CD14-positive monocyte (primary cell): Measurements from ENCODE around the gene B3GALNT1. TPM values are rescaled to one million over a fixed set of nuclear protein-coding genes. Genes with fewer than 3 reads are reported as not detected.
A peak's percentile ranks its signal among the peaks of the same experiment; 100 is the strongest.

Experiments used
- DNase-seq, 3 donors: peaks; one replicate each; pipeline ENCODE4 v3.0.0-alpha.2; 2011 to 2022
- H2AFZ ChIP-seq: 2 replicates; pipeline ENCODE4 v1.6.0; 2012; ENCODE audit warnings: mild to moderate bottlenecking, low read depth, low read length, inconsistent platforms; ENCODE audit not compliant: insufficient read depth, poor library complexity, severe bottlenecking
- H3K27ac ChIP-seq, 2 donors: 1 replicate in 1 of 2; 2 replicates in 1 of 2; pipeline ENCODE4 v1.5.1; 2012 to 2013; ENCODE audit warnings: low read length in 2 of 2, control low read depth in 1 of 2, inconsistent platforms in 1 of 2, low read depth in 1 of 2, mild to moderate bottlenecking in 1 of 2
- H3K27me3 ChIP-seq, 2 donors: one replicate each; pipeline versions ENCODE4 v1.6.0 to v1.6.1; 2011 to 2013; ENCODE audit warnings: low read length in 2 of 2; ENCODE audit not compliant: control insufficient read depth in 2 of 2, insufficient read depth in 2 of 2
- H3K36me3 ChIP-seq, 2 donors: replicated peaks in 1 of 2; 1 replicate in 1 of 2; 2 replicates in 1 of 2; pipeline versions ENCODE4 v1.5.1 to v1.6.1; 2012 to 2013; ENCODE audit warnings: low read length in 2 of 2, control low read depth in 1 of 2, inconsistent platforms in 1 of 2, mild to moderate bottlenecking in 1 of 2; ENCODE audit not compliant: insufficient read depth in 2 of 2, control insufficient read depth in 1 of 2
- H3K4me1 ChIP-seq, 2 donors: 1 replicate in 1 of 2; 2 replicates in 1 of 2; pipeline versions ENCODE4 v1.5.1 to v1.6.1; 2012 to 2013; ENCODE audit warnings: low read length in 2 of 2, control low read depth in 1 of 2, inconsistent platforms in 1 of 2, mild to moderate bottlenecking in 1 of 2, moderate library complexity in 1 of 2; ENCODE audit not compliant: insufficient read depth in 2 of 2, control insufficient read depth in 1 of 2
- H3K4me2 ChIP-seq: replicated peaks from 2 replicates; pipeline ENCODE3; 2012; ENCODE audit warnings: low read length, moderate library complexity, mild to moderate bottlenecking; ENCODE audit not compliant: poor library complexity, severe bottlenecking; ENCODE audit errors: extremely low read depth
- H3K4me3 ChIP-seq, 3 experiments: fragments of 200-600 bp in 1 of 3; sonication (generic) in 1 of 3; replicated peaks in 1 of 3; 1 replicate in 2 of 3; 2 replicates in 1 of 3; pipeline ENCODE4 v1.5.1; 2011 to 2013; ENCODE audit warnings: low read length in 3 of 3, mild to moderate bottlenecking in 3 of 3, control low read depth in 2 of 3, low read depth in 2 of 3, inconsistent platforms in 1 of 3, moderate library complexity in 1 of 3
- H3K79me2 ChIP-seq: 2 replicates; pipeline ENCODE4 v1.6.0; 2012; ENCODE audit warnings: mild to moderate bottlenecking, control low read depth, inconsistent platforms, low read length, moderate library complexity; ENCODE audit not compliant: insufficient read depth
- H3K9ac ChIP-seq: 2 replicates; pipeline ENCODE4 v1.6.0; 2017; ENCODE audit warnings: low read length, mild to moderate bottlenecking; ENCODE audit not compliant: insufficient read depth, poor library complexity, severe bottlenecking
- H3K9me3 ChIP-seq, 2 donors: replicated peaks in 1 of 2; 1 replicate in 1 of 2; 2 replicates in 1 of 2; pipeline versions ENCODE4 v1.5.1 to v1.6.1; 2012 to 2013; ENCODE audit warnings: low read length in 2 of 2, control low read depth in 1 of 2; ENCODE audit not compliant: control insufficient read depth in 1 of 2, insufficient read depth in 1 of 2
- H4K20me1 ChIP-seq: 2 replicates; pipeline ENCODE4 v1.6.0; 2012; ENCODE audit warnings: mild to moderate bottlenecking, low read length, control low read depth, moderate library complexity; ENCODE audit not compliant: insufficient read depth
- H3K27ac Mint-ChIP-seq, 7 donors: one replicate each; pipeline ENCODE4 v1.8.0; 2020; ENCODE audit warnings: mild to moderate bottlenecking in 7 of 7, mixed read lengths in 7 of 7, moderate library complexity in 6 of 7, inconsistent platforms in 2 of 7
- H3K27me3 Mint-ChIP-seq, 3 donors: one replicate each; pipeline ENCODE4 v1.8.0; 2021 to 2022; ENCODE audit warnings: low read depth in 3 of 3, mild to moderate bottlenecking in 3 of 3, mixed read lengths in 3 of 3, moderate library complexity in 3 of 3, inconsistent platforms in 1 of 3
- H3K36me3 Mint-ChIP-seq, 2 donors: one replicate each; pipeline ENCODE4 v1.8.0; 2020; ENCODE audit warnings: mixed read lengths in 2 of 2, inconsistent platforms in 1 of 2, mild to moderate bottlenecking in 1 of 2
- H3K4me1 Mint-ChIP-seq: one replicate; pipeline ENCODE4 v1.8.0; 2020; ENCODE audit warnings: mild to moderate bottlenecking, mixed read lengths
- H3K4me3 Mint-ChIP-seq, 2 donors: one replicate each; pipeline ENCODE4 v1.8.0; 2020; ENCODE audit warnings: mild to moderate bottlenecking in 2 of 2, mixed read lengths in 2 of 2, moderate library complexity in 1 of 2
- H3K9me3 Mint-ChIP-seq, 7 donors: one replicate each; pipeline ENCODE4 v1.8.0; 2020 to 2022; ENCODE audit warnings: mixed read lengths in 7 of 7, mild to moderate bottlenecking in 6 of 7, moderate library complexity in 6 of 7, inconsistent platforms in 2 of 7
- CTCF ChIP-seq: fragments of 200-600 bp; IDR thresholded peaks from one replicate; pipeline ENCODE4 v1.8.0; 2022; ENCODE audit warnings: antibody characterized with exemption, mild to moderate bottlenecking
- WGBS: methylation state at CpG from one replicate; pipeline ENCODE4 v1.1.5; 2013; ENCODE audit warnings: missing lambda C conversion rate; ENCODE audit not compliant: insufficient coverage; 5-methylcytosine and 5-hydroxymethylcytosine counted together
- intact Hi-C, 2 donors: fragments of 100-400 bp; cut with micrococcal nuclease; formaldehyde crosslinking; loops; one replicate each; pipeline versions ENCODE4 v1.15.0 to v1.15.1; 2023
- polyA plus RNA-seq, 3 donors: library from polyadenylated mRNA; depleted of rRNA in 1 of 3; unstranded in 2 of 3; stranded (reverse) in 1 of 3; fragments of 300-500 nt in 2 of 3; fragments of >200 nt in 1 of 3; fragmentation: Illumina TruSeq in 2 of 3; gene quantifications; 1 replicate in 2 of 3; 2 replicates in 1 of 3; pipeline ENCODE4 v1.2.3, GENCODE V29; 2012 to 2021

The B3GALNT1 gene
- polyA plus RNA-seq, 3 donors, result 0.09 to 0.41 (median 0.16) TPM

- intact Hi-C loops, result loop anchor here in 1 of 2 donors (10.0 kb wide), 1 partner anchor 127 kb away; no protein-coding TSS in a partner anchor
- Histone ChIP-seq H3K36me3 (peaks cover 2 to 4% of the 10 kb centered on the region in 2 donors), H3K4me1 (peaks cover 14 to 24% of the 10 kb centered on the region in 2 donors), H3K4me2 (peak overlapping the region; percentile 66), H3K4me3 (peak overlapping the region in 2 of 3 experiments; percentile 36 to 56), H3K27ac (peak overlapping the region in 1 of 2 donors; percentile 55), H3K79me2 (no peaks in the 10 kb centered on the region), H4K20me1 (no peaks in the 10 kb centered on the region), H3K9me3 (no peaks in the 10 kb centered on the region), H3K9ac (no peak overlapping the region), H3K27me3 (no peaks in the 10 kb centered on the region), H2AFZ (no peak overlapping the region)
- Mint-ChIP-seq H3K27me3 (peaks cover 0 to 1% (median 0%) of the 10 kb centered on the region in 3 donors), H3K36me3 (peaks cover 3 to 8% of the 10 kb centered on the region in 2 donors), H3K4me1 (peaks cover 21% of the 10 kb centered on the region), H3K4me3 (peak overlapping the region; percentile 67 to 79), H3K9me3 (no peaks in the 10 kb centered on the region), H3K27ac (peak overlapping the region in 5 of 7 donors; percentile 75 to 89 (median 83))
- WGBS, result no CpG with 5 or more reads among the region's 2 CpGs
- DNase-seq, result peak in 2 of 3 donors; percentile 13 to 18
- TF ChIP-seq CTCF, result no peak
These were observed 23.1 kb downstream of the B3GALNT1 start for GRCh38 chr3:161082063-161082462.

- intact Hi-C loops, result loop anchor here in 1 of 2 donors (10.0 kb wide), 1 partner anchor 127 kb away; no protein-coding TSS in a partner anchor
- Mint-ChIP-seq H3K36me3 (peaks cover 3 to 8% of the 10 kb centered on the region in 2 donors), H3K9me3 (no peaks in the 10 kb centered on the region), H3K27ac (peak overlapping the region in 6 of 7 donors; percentile 75 to 89 (median 82)), H3K4me1 (peaks cover 21% of the 10 kb centered on the region), H3K27me3 (peaks cover 0 to 1% (median 0%) of the 10 kb centered on the region in 3 donors), H3K4me3 (peak overlapping the region; percentile 67 to 79)
- H3K4me1 ChIP-seq, result peaks cover 14 to 24% of the 10 kb centered on the region in 2 donors
- H3K9ac ChIP-seq, result no peak overlapping the region
- H4K20me1 ChIP-seq, result no peaks in the 10 kb centered on the region
- no peaks in the 10 kb centered on the region for H3K27me3 ChIP-seq
- TF ChIP-seq CTCF, result no peak
- H3K4me2 ChIP-seq, result peak overlapping the region; percentile 66
- H2AFZ ChIP-seq, result no peak overlapping the region
- peak overlapping the region in 1 of 2 donors; percentile 55 for H3K27ac ChIP-seq
- H3K36me3 ChIP-seq, result peaks cover 2 to 4% of the 10 kb centered on the region in 2 donors
- H3K4me3 ChIP-seq, result peak overlapping the region in 2 of 3 experiments; percentile 36 to 56
- no peak for DNase-seq
- no peaks in the 10 kb centered on the region for H3K9me3 ChIP-seq
- 4% methylated on average over 3 of the region's 4 CpGs for WGBS
- no peaks in the 10 kb centered on the region for H3K79me2 ChIP-seq
These were observed 23.5 kb downstream of the B3GALNT1 start for GRCh38 chr3:161081633-161082032.
